Left lobe of liver (tissue), 2 donors: ENCODE data around the gene MAPK10. TPM values are rescaled to one million over a fixed set of nuclear protein-coding genes. Genes with fewer than 3 reads are reported as not detected.
"Not testable (repeated sequence)": the region's sequence is repeated elsewhere in the genome, so short reads cannot be mapped to it uniquely, and the experiment has no call there.

Experiments used
- ATAC-seq: fragments of 200-7000 bp; cut with Tn5 transposase; one replicate; pipeline ENCODE4 v1.9.1; 2020; ENCODE audit warnings: mild to moderate bottlenecking, moderate library complexity
- DNase-seq: peaks from one replicate; pipeline ENCODE4 v3.0.0-alpha.2; 2020; ENCODE audit warnings: low spot score
- total RNA-seq: library from RNA; stranded (reverse); gene quantifications from one replicate; pipeline ENCODE4 v1.2.1, GENCODE V29; 2021
- donor health status: DM: no; HTN: no; CAD: no; lungs with moderate emphysema.
- donor health status: DM: no; HTN: yes; CAD: no.

Gene MAPK10
- total RNA-seq, 1 donor from 2014 or later: 2.4 TPM

DNA sequence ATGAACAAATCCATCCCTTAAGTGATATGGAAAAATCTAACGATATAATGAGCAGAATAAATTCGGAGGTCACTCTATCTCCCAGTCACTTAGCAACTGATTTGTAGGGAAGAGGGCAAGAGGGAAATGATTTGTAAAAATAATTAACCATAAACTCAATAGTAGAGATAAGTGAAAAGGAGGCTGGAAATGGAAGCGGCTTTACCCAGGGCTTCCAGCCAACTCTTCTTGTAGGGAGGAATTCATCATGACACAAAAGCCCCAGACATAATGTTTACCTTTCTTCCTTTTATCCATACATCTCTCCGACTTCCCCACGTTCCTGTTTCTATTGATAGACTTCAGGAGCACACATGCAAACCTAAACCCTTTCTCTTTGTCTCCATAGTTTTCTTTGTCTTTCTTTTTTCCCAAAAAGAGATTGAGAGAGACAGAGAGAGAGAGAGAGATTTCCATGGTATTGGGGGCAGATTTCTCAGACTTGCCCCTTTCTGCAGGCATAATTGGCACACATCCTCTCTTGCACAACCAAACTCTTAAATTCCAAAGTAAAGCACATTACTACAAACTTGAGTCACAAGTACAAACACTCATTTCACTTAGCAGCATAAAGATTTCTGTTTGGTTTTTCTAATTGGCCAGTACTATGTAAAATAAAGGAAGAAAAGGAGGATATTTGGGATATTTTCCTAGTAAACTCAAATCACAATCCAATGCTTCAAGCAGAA lies 140.9 kb downstream of the MAPK10 start:
- DNase-seq (no peak), ATAC-seq (no peak)

DNA sequence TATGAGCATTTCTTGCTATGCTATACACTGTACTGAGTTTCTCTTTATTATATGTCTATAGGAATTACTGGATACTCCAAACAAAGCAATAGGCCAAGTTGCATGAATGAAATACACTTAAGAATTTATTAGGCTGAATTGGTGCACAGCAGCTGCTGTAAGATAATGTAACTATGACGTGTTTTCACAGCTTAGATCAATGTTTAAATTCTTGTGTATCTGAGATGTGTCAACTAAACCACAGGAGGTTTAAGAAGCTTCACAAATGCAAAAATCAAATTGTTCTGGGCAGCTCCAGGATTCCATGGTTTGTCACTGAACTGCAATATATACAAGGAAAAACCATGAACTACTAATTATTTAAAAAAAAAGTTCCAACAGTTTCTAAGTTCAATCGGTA lies 156.7 kb downstream of the MAPK10 start:
- DNase-seq (no peak), ATAC-seq (no peak)

DNA sequence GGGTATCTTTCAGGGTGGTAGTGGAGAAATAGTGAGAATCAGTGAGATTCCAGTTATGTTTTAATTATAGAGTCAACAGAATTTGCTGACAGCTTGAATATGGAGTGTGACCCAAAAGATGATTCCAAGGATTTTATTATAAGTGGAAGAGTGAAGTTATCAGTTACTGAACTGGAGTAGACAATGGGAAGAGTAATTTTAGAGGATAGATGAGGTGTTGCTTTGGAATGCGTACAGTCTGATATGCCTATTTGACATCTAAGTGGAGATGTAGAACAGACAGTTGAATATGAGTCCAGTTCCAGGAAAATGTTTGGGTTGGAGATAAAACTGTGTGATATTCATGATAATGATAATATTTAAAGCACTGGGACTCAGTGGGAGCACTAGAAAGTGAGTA lies 174.2 kb downstream of the MAPK10 start:
- no peak for DNase-seq
- no peak for ATAC-seq

DNA sequence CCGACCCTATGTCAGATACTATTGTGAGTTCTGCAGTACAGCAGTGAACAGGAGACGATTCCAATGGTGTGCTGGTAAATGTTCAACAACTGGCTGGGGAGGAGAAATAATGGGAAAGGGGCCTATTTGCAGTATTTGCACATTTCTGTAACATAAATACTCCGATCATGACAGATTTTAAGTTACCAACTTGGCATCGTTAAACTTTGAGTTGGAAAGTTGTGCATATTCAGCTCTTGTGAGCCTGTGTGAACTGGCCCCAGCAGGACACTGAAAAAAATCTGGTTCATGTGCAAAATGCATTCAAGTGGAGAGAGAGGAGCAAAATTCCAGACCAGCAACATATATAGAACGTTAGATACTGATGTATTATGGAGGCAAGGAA lies 175.0 kb downstream of the MAPK10 start:
- DNase-seq (no peak), ATAC-seq (no peak)

DNA sequence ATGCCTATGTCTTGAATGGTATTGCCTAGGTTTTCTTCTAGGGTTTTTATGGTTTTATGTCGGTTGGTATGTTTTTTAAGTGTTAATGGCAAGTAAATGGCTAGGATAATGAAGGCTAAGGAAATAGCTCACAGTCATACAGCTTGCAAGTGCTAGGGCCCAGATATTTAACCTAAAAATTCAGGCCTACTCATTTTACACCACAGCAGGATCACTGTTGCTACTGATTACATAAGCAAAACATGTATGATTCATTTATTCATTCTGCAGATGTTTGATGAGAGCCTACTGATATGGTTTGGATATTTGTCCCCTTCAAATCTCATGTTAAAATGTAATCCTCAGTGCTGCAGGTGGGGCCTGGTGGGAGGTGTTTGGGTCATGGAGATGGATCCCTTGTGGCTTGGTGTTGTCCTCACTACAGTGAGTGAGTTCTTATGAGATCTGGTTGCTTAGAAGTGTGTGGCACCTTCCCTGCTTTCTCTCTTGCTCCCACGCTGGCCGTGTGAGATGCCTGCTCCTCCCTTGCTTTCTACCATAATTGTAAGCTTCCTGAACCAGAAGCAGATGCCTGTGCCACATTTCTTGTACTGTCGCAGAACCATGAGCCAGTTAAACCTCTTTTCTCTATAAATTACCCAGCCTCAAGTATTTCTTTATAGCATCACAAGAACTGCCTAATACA lies 175.5 kb downstream of the MAPK10 start:
- no peak for DNase-seq
- ATAC-seq: no peak

DNA sequence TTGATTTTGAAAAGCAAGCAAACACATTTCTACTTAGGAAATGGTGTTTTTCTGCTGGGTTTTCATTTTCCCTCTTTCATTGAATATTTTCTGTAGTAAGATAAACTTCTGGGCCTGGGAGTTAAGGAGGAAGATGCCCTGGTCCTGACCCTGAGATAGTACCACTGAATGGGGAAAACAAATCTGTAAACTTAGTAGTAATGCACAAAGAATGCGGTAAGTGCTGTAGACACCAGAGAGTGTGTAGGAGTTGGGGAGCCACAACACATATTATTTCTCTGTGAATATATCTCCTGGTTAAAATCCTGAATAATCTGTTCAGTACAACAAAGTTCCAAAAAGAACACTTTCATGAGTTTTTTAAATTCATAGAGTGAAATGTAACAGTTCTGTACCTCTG lies 178.3 kb downstream of the MAPK10 start:
- ATAC-seq (no peak), DNase-seq (no peak)

DNA sequence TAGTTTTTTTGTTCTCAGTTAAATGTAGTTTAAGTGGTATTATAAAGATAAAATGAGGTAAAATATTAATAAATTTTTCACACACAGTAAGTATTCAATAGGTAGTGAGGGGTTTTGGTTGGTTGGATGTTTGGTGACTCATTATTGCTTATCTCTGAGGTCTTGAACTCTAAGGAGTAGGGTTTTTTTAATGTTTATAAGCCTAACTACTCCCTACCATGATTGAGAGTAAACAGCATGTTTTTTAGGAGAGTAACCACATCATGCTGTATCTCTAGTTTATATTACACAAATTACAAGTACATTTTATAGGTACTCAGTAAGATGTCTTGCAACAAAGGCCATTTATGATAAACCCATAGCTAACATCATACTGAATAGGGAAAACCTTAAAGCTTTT lies 181.6 kb downstream of the MAPK10 start:
- ATAC-seq (no peak), DNase-seq (no peak)

DNA sequence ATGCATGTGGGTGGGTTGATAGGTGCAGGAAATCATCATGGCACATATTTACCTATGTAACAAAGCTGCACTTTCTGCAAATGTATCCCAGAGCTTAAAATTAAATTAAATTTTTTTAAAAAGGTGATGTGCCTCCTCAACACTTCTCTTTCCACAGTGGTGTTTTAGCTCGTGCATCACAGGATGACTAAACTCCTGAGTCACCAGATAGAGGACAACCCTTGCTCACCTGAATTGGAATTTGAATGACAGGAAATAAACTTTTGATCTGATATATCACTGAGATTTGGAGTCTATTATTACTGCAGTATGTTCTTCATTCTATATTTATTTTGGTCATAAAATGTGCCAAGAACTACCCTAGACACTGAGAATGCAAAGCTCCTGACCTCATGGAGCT lies 185.3 kb downstream of the MAPK10 start:
- ATAC-seq (no peak), DNase-seq (no peak)

DNA sequence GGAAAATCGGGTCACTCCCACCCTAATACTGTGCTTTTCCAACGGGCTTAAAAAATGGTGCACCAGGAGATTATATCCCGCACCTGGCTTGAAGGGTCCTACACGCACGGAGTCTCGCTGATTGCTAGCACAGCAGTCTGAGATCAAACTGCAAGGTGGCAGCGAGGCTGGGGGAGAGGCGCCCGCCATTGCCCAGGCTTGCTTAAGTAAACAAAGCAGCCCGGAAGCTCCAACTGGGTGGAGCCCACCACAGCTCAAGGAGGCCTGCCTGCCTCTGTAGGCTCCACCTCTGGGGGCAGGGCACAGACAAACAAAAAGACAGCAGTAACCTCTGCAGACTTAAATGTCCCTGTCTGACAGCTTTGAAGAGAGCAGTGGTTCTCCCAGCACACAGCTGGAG lies 191.5 kb downstream of the MAPK10 start:
- ATAC-seq, DNase-seq: not testable (repeated sequence)

DNA sequence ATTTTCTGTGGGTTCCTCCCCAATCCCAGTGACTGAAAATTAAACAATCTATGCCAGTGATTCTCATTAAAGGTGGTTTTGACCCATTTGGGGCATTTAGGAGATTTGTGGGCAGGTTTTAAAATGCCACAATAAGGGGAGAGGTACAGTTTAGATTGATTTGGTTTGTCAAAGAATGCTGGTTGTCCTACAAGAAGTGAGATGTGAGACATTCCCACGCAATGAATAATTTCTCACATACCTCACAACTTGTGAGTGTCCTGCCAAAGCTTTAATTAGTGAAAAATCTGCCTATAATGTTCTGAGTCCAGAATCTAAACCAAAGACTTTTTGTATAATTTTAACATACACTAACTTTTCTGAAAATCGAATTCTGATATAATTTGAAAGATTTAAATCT lies 199.4 kb downstream of the MAPK10 start:
- no peak for DNase-seq
- no peak for ATAC-seq

DNA sequence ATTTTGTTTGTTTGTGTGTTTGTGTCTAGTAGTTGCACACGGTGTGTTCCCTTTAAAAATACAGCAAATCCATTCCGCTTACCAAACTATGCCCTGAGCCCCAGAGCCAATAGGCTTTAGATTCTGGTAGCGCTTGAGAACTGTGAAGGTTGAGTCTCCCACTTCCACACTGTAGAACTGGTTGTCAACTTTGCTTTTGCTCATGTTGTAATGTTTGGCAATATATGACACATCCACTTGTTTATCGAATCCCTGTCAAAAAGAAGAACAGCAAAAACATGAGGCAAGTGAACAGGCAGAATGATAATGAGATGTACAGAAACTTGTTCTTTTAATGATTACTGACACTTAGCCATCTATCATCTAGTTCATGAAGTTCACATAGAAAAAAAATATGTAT lies 200.6 kb downstream of the MAPK10 start:
- ATAC-seq (no peak), DNase-seq (no peak)

DNA sequence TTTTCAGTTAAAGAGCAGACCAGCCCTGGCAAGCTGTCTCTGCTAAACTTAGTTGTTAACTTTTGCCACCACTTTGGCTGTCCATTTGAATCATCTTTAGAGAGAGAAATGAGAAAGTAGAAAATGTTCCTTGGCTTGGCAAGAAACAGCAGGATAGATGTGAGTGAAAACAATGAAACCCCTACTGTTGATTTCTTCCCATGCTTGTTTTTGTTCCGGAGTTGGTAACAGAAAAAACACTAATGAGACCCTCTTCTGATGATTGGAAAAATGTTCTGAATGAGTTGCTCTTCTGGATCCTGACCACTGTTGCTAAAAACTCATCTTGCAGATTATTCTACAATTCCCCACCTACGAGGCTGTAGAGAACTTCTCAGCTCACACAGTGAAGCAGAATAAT lies 203.3 kb downstream of the MAPK10 start:
- ATAC-seq: no peak
- DNase-seq: no peak

DNA sequence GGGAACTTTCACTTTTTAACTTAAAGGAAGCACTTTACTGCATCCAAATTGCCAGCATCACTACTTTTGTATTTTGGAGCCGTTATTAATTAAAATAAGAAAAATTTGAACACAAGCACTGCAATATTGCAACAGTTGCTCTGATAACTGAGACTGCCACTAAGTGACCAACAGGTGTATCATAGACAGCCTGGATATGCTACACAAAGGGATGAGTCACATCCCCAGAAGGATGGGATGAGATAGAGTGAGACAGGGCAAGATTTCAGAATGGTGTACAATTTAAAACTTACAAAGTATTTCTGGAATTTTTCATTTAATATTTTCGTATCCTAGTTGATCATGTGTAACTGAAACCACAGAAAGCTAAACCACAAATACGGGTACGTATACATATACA lies 204.1 kb downstream of the MAPK10 start:
- ATAC-seq (no peak), DNase-seq (no peak)

DNA sequence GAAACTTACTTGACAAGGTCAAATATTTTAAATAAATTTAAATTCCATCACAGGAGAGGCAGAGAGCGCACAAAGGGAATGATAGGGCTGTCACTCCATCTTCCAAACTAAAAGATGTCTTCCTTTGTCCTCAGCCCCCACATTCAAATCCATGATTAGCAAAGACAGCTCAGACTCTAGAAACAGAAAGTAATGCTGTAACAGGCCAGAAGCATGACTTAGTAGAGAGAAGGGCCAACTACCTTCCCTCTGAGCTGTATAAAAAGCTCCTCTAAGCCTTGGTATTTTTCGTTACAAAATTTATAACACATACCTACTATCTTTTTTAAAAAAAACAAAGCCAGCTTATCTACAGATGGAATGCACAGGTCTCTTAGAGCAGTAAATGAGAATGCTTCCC lies 207.4 kb downstream of the MAPK10 start:
- ATAC-seq (no peak), DNase-seq (no peak)

DNA sequence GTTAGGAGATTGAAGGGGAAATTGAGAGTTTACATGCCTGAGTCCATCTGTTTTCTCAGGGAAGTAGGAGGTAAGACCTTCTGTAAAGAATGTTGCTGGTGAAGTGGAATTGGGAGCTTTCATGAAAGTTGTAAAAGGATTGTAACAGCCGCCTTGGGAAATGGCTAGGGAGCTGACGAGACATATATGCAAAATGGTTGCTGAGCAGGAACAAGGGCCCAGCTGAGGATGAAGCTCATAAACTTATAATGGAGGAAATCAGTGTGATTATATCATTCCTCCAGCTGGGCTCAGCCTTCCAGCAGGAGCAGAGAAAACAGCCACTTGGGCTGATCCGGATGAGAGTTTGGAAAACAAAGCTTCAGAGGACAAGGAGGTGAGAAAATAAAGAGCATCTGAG lies 208.7 kb downstream of the MAPK10 start:
- DNase-seq (no peak), ATAC-seq (no peak)

DNA sequence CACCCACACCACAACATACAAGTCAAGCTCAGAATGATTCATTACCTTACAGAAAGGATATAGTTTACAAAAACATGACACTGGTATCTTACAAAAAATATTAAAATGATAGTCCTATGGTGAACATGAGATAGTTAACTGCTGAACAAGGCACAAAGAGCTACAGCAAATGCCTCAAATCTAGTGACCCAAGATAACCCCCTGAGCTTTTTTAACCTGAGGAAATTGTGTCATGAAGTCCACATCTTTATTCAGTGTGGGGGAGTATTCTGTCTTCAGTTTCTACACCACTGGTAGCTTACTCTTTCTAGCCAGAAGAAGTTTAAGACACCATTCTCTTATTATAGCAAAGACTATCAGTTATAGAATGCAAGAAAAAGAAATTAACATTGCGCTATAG lies 218.7 kb downstream of the MAPK10 start:
- no peak for ATAC-seq
- no peak for DNase-seq

DNA sequence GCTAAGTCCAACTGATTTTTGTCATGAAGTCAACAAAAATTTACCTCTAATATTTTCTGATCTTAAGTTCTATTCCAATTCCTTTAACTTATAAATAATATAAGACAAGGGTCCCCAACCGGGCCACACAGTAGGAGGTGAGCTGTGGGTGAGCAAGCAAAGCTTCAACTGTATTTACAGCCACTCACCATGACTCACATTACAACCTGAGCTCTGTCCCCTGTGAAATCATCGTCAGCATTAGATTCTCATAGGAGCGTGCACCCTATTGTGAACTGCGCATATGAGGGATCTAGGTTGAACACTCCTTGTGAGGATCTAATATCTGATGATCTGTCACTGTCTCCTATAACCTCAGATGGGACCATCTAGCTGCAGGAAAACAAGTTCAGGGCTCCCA lies 227.4 kb downstream of the MAPK10 start:
- DNase-seq: no peak

DNA sequence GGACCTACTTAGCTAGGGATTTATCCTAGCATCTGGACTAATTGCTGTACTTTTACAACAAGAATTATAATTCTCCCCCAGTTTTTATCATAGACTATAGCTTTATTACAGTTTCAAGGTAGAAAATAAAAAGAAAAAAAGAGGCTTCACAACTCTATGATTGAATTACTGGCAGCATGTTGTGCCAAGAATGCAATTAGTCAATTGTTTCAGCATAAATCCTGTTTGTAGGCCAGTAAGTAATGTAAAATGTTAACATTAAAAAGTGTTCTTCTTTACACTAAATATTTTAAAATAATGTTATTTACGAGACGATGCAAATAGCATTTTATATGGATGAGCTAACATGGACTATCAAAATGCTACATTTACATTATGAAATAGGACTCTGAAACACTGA lies 228.4 kb downstream of the MAPK10 start:
- no peak for ATAC-seq
- no peak for DNase-seq

More for the DNA sequence above, 227.4 kb downstream of the MAPK10 start:
- ATAC-seq: no peak

DNA sequence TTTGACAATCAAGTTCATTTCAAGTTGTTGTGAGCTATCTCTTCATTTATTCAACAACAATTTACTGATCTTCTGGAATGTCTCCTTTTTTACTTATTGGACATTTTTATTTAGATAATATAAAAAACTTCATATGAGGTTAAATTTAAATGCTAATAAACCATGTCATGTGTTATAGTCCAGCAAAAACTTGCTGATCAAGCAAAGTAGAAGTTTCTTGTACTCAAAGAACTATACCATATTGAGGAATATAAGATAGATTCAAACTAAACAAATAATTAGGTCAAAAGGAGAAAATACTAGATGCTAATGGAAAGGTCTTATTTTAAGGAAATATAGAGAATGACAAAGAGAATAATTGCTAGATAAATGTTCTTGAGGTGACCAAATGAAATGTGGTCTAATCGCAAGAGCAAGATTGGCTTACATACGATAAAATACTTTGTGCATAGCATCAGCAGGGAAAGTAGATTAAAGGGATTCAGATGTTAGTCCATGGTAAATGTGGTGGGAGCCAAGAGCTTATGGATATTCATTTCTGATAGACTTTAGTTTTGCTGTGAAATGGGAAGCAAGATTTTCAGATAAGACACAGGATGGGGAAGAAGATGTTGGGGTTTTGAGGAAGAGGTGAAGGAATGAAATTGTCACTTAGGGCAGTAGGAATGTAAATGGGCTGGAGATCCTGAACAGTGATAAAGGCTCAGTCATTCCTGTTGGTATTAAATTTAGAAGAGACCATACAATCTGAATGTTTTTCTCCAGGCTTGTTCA lies 229.5 kb downstream of the MAPK10 start:
- ATAC-seq (no peak), DNase-seq (no peak)

DNA sequence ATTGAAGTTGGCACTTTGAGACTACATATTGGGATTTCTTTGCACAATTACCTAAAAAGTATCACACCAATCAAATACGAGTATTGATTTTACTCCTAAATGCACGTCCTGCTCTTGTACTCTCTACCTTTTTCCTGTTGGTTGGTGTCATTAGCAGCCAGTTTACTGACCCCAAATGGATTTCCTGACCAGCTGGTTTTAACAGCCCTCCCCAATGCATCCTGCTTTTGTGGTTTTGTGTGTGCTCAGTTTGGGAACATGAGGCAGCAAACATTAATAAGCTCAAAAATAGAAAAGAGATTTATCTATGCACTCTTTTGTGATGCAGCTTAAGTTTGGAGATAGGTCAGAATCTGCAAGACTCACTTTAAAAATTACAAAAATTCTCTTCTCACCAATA lies 230.3 kb downstream of the MAPK10 start:
- DNase-seq (no peak), ATAC-seq (no peak)

DNA sequence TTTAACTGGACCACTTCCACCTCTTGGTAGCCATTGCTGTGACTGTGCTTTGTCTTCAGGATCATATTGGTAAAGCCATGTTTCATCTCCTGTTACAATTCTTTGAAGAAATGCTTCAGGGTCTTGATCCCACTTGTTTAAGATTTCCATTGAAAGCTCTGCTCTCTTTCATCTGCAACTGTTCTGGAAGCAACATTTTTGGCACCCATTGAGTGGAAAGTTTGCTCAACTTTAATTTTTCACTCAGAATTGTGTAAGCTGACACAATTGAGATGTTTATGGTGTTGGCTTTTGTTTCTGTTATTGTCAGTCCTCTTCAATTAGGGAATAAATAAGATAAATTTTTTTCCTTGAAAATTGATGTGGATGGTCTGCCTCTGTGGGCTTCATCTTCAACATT lies 237.4 kb downstream of the MAPK10 start:
- no peak for DNase-seq
- ATAC-seq: no peak

DNA sequence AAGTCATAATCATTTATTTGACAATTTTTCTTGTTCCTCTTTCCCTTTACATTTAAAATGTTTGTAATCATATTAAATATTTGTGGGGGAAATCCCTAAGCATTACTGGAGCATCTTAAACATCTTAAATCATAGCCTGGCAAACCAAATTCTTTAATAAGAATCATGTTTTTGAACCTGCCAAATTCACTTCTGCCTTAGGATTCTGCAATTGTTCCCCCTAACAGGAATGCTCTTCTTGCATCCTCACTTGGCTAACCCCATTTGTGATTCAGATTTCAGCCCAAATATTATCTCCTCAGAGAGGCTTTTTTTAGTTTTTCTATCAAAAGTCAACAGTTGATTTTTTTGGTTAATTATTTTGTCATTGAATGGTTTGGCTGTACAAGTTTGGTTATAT lies 241.1 kb downstream of the MAPK10 start:
- DNase-seq (no peak), ATAC-seq (no peak)
